SU-DHL-6 (cell line): ENCODE results near the gene LRP1B.

ENCODE experiments used
- CTCF ChIP-seq: fragments of 200-600 bp; sonication (generic); IDR thresholded peaks from one replicate; pipeline ENCODE4 v1.5.1; 2017; ENCODE audit warnings: antibody characterized with exemption, mild to moderate bottlenecking, low read length, moderate library complexity; ENCODE audit not compliant: insufficient read depth, poor library complexity, severe bottlenecking
- EZH2phosphoT487 ChIP-seq: fragments of 200-600 bp; sonication (generic), shearing (Covaris generic); conservative IDR thresholded peaks from 2 replicates; pipeline ENCODE4 v1.6.1; 2018; ENCODE audit warnings: mild to moderate bottlenecking, antibody characterized with exemption, low read length, moderate library complexity, mixed read lengths

- TF ChIP-seq CTCF (no peak), EZH2phosphoT487 (no peak)
Measured at GRCh38 chr2:141791521-141791920, 339.3 kb downstream of the LRP1B start.
